Karpas-422 (cell line): ENCODE measurements around the gene SYCP3. TPM values are rescaled to one million over a fixed set of nuclear protein-coding genes. Genes with fewer than 3 reads are reported as not detected.

Source experiments
- DNase-seq: peaks from one replicate; pipeline ENCODE4 v3.0.0-alpha.2; 2015
- H2AFZ ChIP-seq: fragments of 200-600 bp; sonication (generic); 2 replicates; pipeline ENCODE4 v1.6.1; 2014; ENCODE audit warnings: antibody characterized with exemption, low read length, mixed read lengths
- H3K27ac ChIP-seq: fragments of 200-600 bp; sonication (generic); 2 replicates; pipeline ENCODE4 v1.5.1; 2014; ENCODE audit warnings: mild to moderate bottlenecking, low read length, moderate library complexity
- H3K27me3 ChIP-seq: fragments of 200-600 bp; sonication (generic); 2 replicates; pipeline ENCODE4 v1.6.1; 2014; ENCODE audit warnings: low read length, mixed read lengths
- H3K36me3 ChIP-seq: fragments of 200-600 bp; sonication (generic); 2 replicates; pipeline ENCODE4 v1.6.1; 2014; ENCODE audit warnings: low read length, mixed read lengths; ENCODE audit not compliant: insufficient read depth
- H3K4me1 ChIP-seq: fragments of 200-600 bp; sonication (generic); 2 replicates; pipeline ENCODE4 v1.6.1; 2014; ENCODE audit warnings: mild to moderate bottlenecking, low read length, mixed read lengths
- H3K4me2 ChIP-seq: fragments of 200-600 bp; sonication (generic); 2 replicates; pipeline ENCODE4 v1.6.1; 2014; ENCODE audit warnings: low read length, low read depth, mild to moderate bottlenecking; ENCODE audit not compliant: poor library complexity, severe bottlenecking
- H3K4me3 ChIP-seq: fragments of 200-600 bp; sonication (generic); 2 replicates; pipeline ENCODE4 v1.5.1; 2014; ENCODE audit warnings: mild to moderate bottlenecking, antibody characterized with exemption, low read length, mixed read lengths
- H3K79me2 ChIP-seq: fragments of 200-600 bp; sonication (generic); 2 replicates; pipeline ENCODE4 v1.6.1; 2014; ENCODE audit warnings: mild to moderate bottlenecking, low read length, mixed read lengths
- H3K9ac ChIP-seq: fragments of 200-600 bp; sonication (generic); 2 replicates; pipeline ENCODE4 v1.6.0; 2014; ENCODE audit warnings: low read length
- H3K9me2 ChIP-seq: fragments of 200-600 bp; sonication (generic), shearing (Covaris generic); replicated peaks from 2 replicates; pipeline ENCODE4 v1.6.0; 2014; ENCODE audit warnings: mild to moderate bottlenecking, low read length, moderate library complexity; ENCODE audit not compliant: insufficient read depth
- H3K9me3 ChIP-seq: fragments of 300-700, 200-600 bp; sonication (generic); 2 replicates; pipeline ENCODE4 v1.6.1; 2014; ENCODE audit warnings: low read length, mixed read lengths
- H4K20me1 ChIP-seq: fragments of 200-600 bp; sonication (generic); 2 replicates; pipeline ENCODE4 v1.6.1; 2014; ENCODE audit warnings: mild to moderate bottlenecking, antibody characterized with exemption, low read length, low read depth; ENCODE audit not compliant: insufficient read depth
- total RNA-seq: library from RNA; depleted of rRNA; stranded (reverse); fragments of >200 nt; shearing (Covaris generic); gene quantifications from 2 replicates; pipeline ENCODE4 v1.2.3, GENCODE V29; 2014; ENCODE audit warnings: low replicate concordance

Gene SYCP3
- total RNA-seq, 1 experiment from 2014 or later = not detected

- H3K4me2 ChIP-seq = no peak overlapping the region
- no peak overlapping the region for H3K9ac ChIP-seq
- no peak overlapping the region for H2AFZ ChIP-seq
- H3K4me3 ChIP-seq = no peak overlapping the region
- DNase-seq = no peak
- peaks cover under 1% of the 10 kb centered on the region for H3K4me1 ChIP-seq
- no peaks in the 10 kb centered on the region for H3K27me3 ChIP-seq
- H3K36me3 ChIP-seq = no peaks in the 10 kb centered on the region
- no peaks in the 10 kb centered on the region for H3K9me3 ChIP-seq
- H3K27ac ChIP-seq = no peak overlapping the region
- H3K79me2 ChIP-seq = no peaks in the 10 kb centered on the region
- H3K9me2 ChIP-seq = no peaks in the 10 kb centered on the region
- H4K20me1 ChIP-seq = no peaks in the 10 kb centered on the region
These were observed 29.5 kb upstream of the SYCP3 start for GRCh38 chr12:101768781-101769180.

- Histone ChIP-seq H2AFZ (no peak overlapping the region), H3K9me2 (no peaks in the 10 kb centered on the region), H3K4me3 (no peak overlapping the region), H3K36me3 (no peaks in the 10 kb centered on the region), H3K9me3 (no peaks in the 10 kb centered on the region), H4K20me1 (no peaks in the 10 kb centered on the region), H3K79me2 (no peaks in the 10 kb centered on the region), H3K4me2 (no peak overlapping the region), H3K27me3 (no peaks in the 10 kb centered on the region), H3K9ac (no peak overlapping the region), H3K4me1 (no peaks in the 10 kb centered on the region; the same call in 1 of the 2 replicates), H3K27ac (no peak overlapping the region)
- no peak for DNase-seq
These were observed 28.3 kb upstream of the SYCP3 start for GRCh38 chr12:101767537-101767936.

GRCh38 chr12:101764051-101764792, 25.0 kb upstream of the SYCP3 start:
- H3K9ac ChIP-seq = no peak overlapping the region
- no peaks in the 10 kb centered on the region for H3K9me3 ChIP-seq
- H3K4me2 ChIP-seq = no peak overlapping the region
- DNase-seq = no peak
- no peak overlapping the region for H3K4me3 ChIP-seq
- no peak overlapping the region for H3K27ac ChIP-seq
- H3K27me3 ChIP-seq = no peaks in the 10 kb centered on the region
- no peaks in the 10 kb centered on the region for H3K36me3 ChIP-seq
- no peaks in the 10 kb centered on the region for H4K20me1 ChIP-seq
- no peak overlapping the region for H2AFZ ChIP-seq
- no peaks in the 10 kb centered on the region for H3K79me2 ChIP-seq
- no peaks in the 10 kb centered on the region for H3K9me2 ChIP-seq
- no peaks in the 10 kb centered on the region for H3K4me1 ChIP-seq

GRCh38 chr12:101763246-101763931, 24.1 kb upstream of the SYCP3 start:
- no peak for DNase-seq
- no peaks in the 10 kb centered on the region for H3K36me3 ChIP-seq
- H3K27me3 ChIP-seq = no peaks in the 10 kb centered on the region
- H2AFZ ChIP-seq = no peak overlapping the region
- H3K4me1 ChIP-seq = no peaks in the 10 kb centered on the region
- no peak overlapping the region for H3K9ac ChIP-seq
- no peak overlapping the region for H3K4me2 ChIP-seq
- no peaks in the 10 kb centered on the region for H3K79me2 ChIP-seq
- no peaks in the 10 kb centered on the region for H3K9me3 ChIP-seq
- H3K27ac ChIP-seq = no peak overlapping the region
- no peaks in the 10 kb centered on the region for H3K9me2 ChIP-seq
- no peaks in the 10 kb centered on the region for H4K20me1 ChIP-seq
- H3K4me3 ChIP-seq = no peak overlapping the region

- H4K20me1 ChIP-seq = no peaks in the 10 kb centered on the region
- no peak overlapping the region for H3K4me2 ChIP-seq
- no peak overlapping the region for H3K27ac ChIP-seq
- no peak overlapping the region for H2AFZ ChIP-seq
- no peak overlapping the region for H3K4me3 ChIP-seq
- no peaks in the 10 kb centered on the region for H3K79me2 ChIP-seq
- no peaks in the 10 kb centered on the region for H3K9me2 ChIP-seq
- H3K36me3 ChIP-seq = no peaks in the 10 kb centered on the region
- no peaks in the 10 kb centered on the region for H3K9me3 ChIP-seq
- no peaks in the 10 kb centered on the region for H3K27me3 ChIP-seq
- H3K4me1 ChIP-seq = no peaks in the 10 kb centered on the region
- DNase-seq = no peak
- H3K9ac ChIP-seq = no peak overlapping the region
These were observed 22.5 kb upstream of the SYCP3 start for GRCh38 chr12:101761781-101762180.

GRCh38 chr12:101761350-101761749, 22.1 kb upstream of the SYCP3 start:
- Histone ChIP-seq H3K4me1 (no peaks in the 10 kb centered on the region), H2AFZ (no peak overlapping the region), H3K9me2 (no peaks in the 10 kb centered on the region), H3K79me2 (no peaks in the 10 kb centered on the region), H3K9me3 (no peaks in the 10 kb centered on the region), H3K4me3 (no peak overlapping the region), H3K27me3 (no peaks in the 10 kb centered on the region), H3K36me3 (no peaks in the 10 kb centered on the region), H4K20me1 (no peaks in the 10 kb centered on the region), H3K27ac (no peak overlapping the region), H3K4me2 (no peak overlapping the region), H3K9ac (no peak overlapping the region)
- no peak for DNase-seq

- H3K27ac ChIP-seq = no peak overlapping the region
- no peak overlapping the region for H3K9ac ChIP-seq
- H3K4me1 ChIP-seq = no peaks in the 10 kb centered on the region
- no peak overlapping the region for H3K4me2 ChIP-seq
- H4K20me1 ChIP-seq = no peaks in the 10 kb centered on the region
- no peak overlapping the region for H3K4me3 ChIP-seq
- no peaks in the 10 kb centered on the region for H3K27me3 ChIP-seq
- peak; percentile 70 for DNase-seq
- no peaks in the 10 kb centered on the region for H3K9me3 ChIP-seq
- no peaks in the 10 kb centered on the region for H3K36me3 ChIP-seq
- H3K79me2 ChIP-seq = no peaks in the 10 kb centered on the region
- H2AFZ ChIP-seq = no peak overlapping the region
- no peaks in the 10 kb centered on the region for H3K9me2 ChIP-seq
These were observed 20.3 kb upstream of the SYCP3 start for GRCh38 chr12:101759396-101760047.

- H3K4me1 ChIP-seq = peaks cover 4% of the 10 kb centered on the region; the same call in 1 of the 2 replicates
- H3K36me3 ChIP-seq = no peaks in the 10 kb centered on the region
- H4K20me1 ChIP-seq = no peaks in the 10 kb centered on the region
- no peaks in the 10 kb centered on the region for H3K9me3 ChIP-seq
- H3K9me2 ChIP-seq = no peaks in the 10 kb centered on the region
- H2AFZ ChIP-seq = no peak overlapping the region
- no peaks in the 10 kb centered on the region for H3K27me3 ChIP-seq
- H3K4me2 ChIP-seq = no peak overlapping the region
- H3K79me2 ChIP-seq = no peaks in the 10 kb centered on the region
- H3K27ac ChIP-seq = no peak overlapping the region
- H3K4me3 ChIP-seq = no peak overlapping the region
- H3K9ac ChIP-seq = no peak overlapping the region
- no peak for DNase-seq
These were observed 10.9 kb upstream of the SYCP3 start for GRCh38 chr12:101750152-101750551.
